Fibroblast of lung (primary cell): ENCODE data around the gene CHIT1. TPM values are rescaled to one million over a fixed set of nuclear protein-coding genes. Genes with fewer than 3 reads are reported as not detected.

Source experiments
- DNase-seq, 2 donors: peaks; one replicate each; pipeline versions ENCODE4 v3.0.0 to v3.0.0-alpha.2; 2010; ENCODE audit warnings: low read depth in 2 of 2
- H2AFZ ChIP-seq: 2 replicates; pipeline ENCODE4 v1.5.1; 2012; ENCODE audit warnings: low read length, control low read depth, inconsistent platforms
- H3K27ac ChIP-seq: 2 replicates; pipeline ENCODE4 v1.5.1; 2011; ENCODE audit warnings: low read length, control low read depth; ENCODE audit not compliant: insufficient read depth
- H3K27me3 ChIP-seq: 2 replicates; pipeline ENCODE4 v1.5.1; 2011; ENCODE audit warnings: mild to moderate bottlenecking, low read length; ENCODE audit not compliant: control insufficient read depth, insufficient read depth
- H3K36me3 ChIP-seq: 2 replicates; pipeline ENCODE4 v1.5.1; 2011; ENCODE audit warnings: low read length; ENCODE audit not compliant: control insufficient read depth, insufficient read depth
- H3K4me1 ChIP-seq: 2 replicates; pipeline ENCODE4 v1.5.1; 2011; ENCODE audit warnings: low read length; ENCODE audit not compliant: control insufficient read depth, insufficient read depth; ENCODE audit errors: extremely low read depth
- H3K4me2 ChIP-seq: 2 replicates; pipeline ENCODE4 v1.5.1; 2011; ENCODE audit warnings: low read length, control low read depth; ENCODE audit not compliant: insufficient read depth; ENCODE audit errors: extremely low read depth
- H3K4me3 ChIP-seq, 4 experiments: fragments of 200-600 bp in 1 of 4; sonication (generic) in 1 of 4; replicated peaks in 1 of 4; 2 replicates each; pipeline ENCODE4 v1.5.1; 2011 to 2016; ENCODE audit warnings: low read length in 4 of 4, low read depth in 3 of 4, mild to moderate bottlenecking in 3 of 4, control low read depth in 2 of 4, inconsistent platforms in 1 of 4, mixed read lengths in 1 of 4; ENCODE audit not compliant: insufficient read depth in 1 of 4; ENCODE audit errors: control extremely low read depth in 1 of 4
- H3K79me2 ChIP-seq: 2 replicates; pipeline ENCODE4 v1.5.1; 2012; ENCODE audit warnings: mild to moderate bottlenecking, low read length, inconsistent platforms; ENCODE audit not compliant: control insufficient read depth, insufficient read depth
- H3K9ac ChIP-seq: 2 replicates; pipeline ENCODE4 v1.5.1; 2011; ENCODE audit warnings: mild to moderate bottlenecking, low read length, control low read depth; ENCODE audit not compliant: insufficient read depth
- H3K9me3 ChIP-seq: 2 replicates; pipeline ENCODE4 v1.5.1; 2012; ENCODE audit warnings: low read depth, low read length; ENCODE audit not compliant: control insufficient read depth, insufficient read depth
- H4K20me1 ChIP-seq: 2 replicates; pipeline ENCODE4 v1.5.1; 2011; ENCODE audit warnings: low read length; ENCODE audit not compliant: control insufficient read depth, insufficient read depth; ENCODE audit errors: extremely low read depth
- CTCF ChIP-seq, 2 donors: IDR thresholded peaks in 1 of 2; conservative IDR thresholded peaks in 1 of 2; 1 replicate in 1 of 2; 2 replicates in 1 of 2; pipeline ENCODE4 v1.5.1; 2011 to 2012; ENCODE audit warnings: low read length in 2 of 2, control low read depth in 1 of 2, inconsistent platforms in 1 of 2, low read depth in 1 of 2, mild to moderate bottlenecking in 1 of 2
- EZH2 ChIP-seq: IDR thresholded peaks from 2 replicates; pipeline ENCODE4 v1.5.1; 2012; ENCODE audit warnings: low read length, control low read depth, mild to moderate bottlenecking; ENCODE audit errors: missing control alignments
- polyA plus RNA-seq, 2 donors: library from polyadenylated mRNA; depleted of rRNA in 1 of 2; stranded (reverse) in 1 of 2; unstranded in 1 of 2; fragments of >200 nt; gene quantifications; 2 replicates each; pipeline ENCODE4 v1.2.1, GENCODE V29; 2011 to 2012; ENCODE audit warnings: missing spikeins in 1 of 2
- total RNA-seq: library from RNA; depleted of rRNA; stranded (reverse); fragments of >200 nt; gene quantifications from 2 replicates; pipeline ENCODE4 v1.2.1, GENCODE V29; 2014

The CHIT1 gene
- total and polyA plus RNA-seq, 2 donors (not counting 1 experiment from before 2014, with no cell fraction given), result not detected

- no peaks in the 10 kb centered on the region for H3K9me3 ChIP-seq
- no peaks in the 10 kb centered on the region for H4K20me1 ChIP-seq
- no peak for DNase-seq
- no peak overlapping the region for H3K9ac ChIP-seq
- no peaks in the 10 kb centered on the region for H3K79me2 ChIP-seq
- no peak overlapping the region for H2AFZ ChIP-seq
- no peak overlapping the region for H3K27ac ChIP-seq
- TF ChIP-seq EZH2, result no peak
- no peak for TF ChIP-seq CTCF (conservative IDR thresholded peaks at IDR 0.05 in 1 of 2, IDR thresholded peaks at IDR 0.05 in 1 of 2; ENCODE audit: low read depth in 1 of 2, low read length in 2 of 2)
- H3K4me3 ChIP-seq, result no peak overlapping the region
- peaks cover 29% of the 10 kb centered on the region for H3K27me3 ChIP-seq
- H3K36me3 ChIP-seq, result no peaks in the 10 kb centered on the region
- no peak overlapping the region for H3K4me2 ChIP-seq
- H3K4me1 ChIP-seq, result no peaks in the 10 kb centered on the region
These were observed 6.3 kb downstream of the CHIT1 start for GRCh38 chr1:203223012-203223775.

- H3K4me3 ChIP-seq, result no peak overlapping the region
- H3K9ac ChIP-seq, result no peak overlapping the region
- no peak for DNase-seq
- TF ChIP-seq CTCF (conservative IDR thresholded peaks at IDR 0.05 in 1 of 2, IDR thresholded peaks at IDR 0.05 in 1 of 2; ENCODE audit: low read depth in 1 of 2, low read length in 2 of 2) (no peak), EZH2 (no peak)
- H3K4me1 ChIP-seq, result no peaks in the 10 kb centered on the region
- no peaks in the 10 kb centered on the region for H4K20me1 ChIP-seq
- H3K9me3 ChIP-seq, result no peaks in the 10 kb centered on the region
- H3K36me3 ChIP-seq, result no peaks in the 10 kb centered on the region
- no peak overlapping the region for H3K4me2 ChIP-seq
- no peak overlapping the region for H3K27ac ChIP-seq
- no peaks in the 10 kb centered on the region for H3K79me2 ChIP-seq
- peaks cover 18% of the 10 kb centered on the region for H3K27me3 ChIP-seq
- H2AFZ ChIP-seq, result no peak overlapping the region
These were observed 9.5 kb downstream of the CHIT1 start for GRCh38 chr1:203219934-203220333.

GRCh38 chr1:203219171-203219570 lies 10.3 kb downstream of the CHIT1 start:
- Histone ChIP-seq H3K4me1 (no peaks in the 10 kb centered on the region), H3K9me3 (no peaks in the 10 kb centered on the region), H3K27me3 (peaks cover 11% of the 10 kb centered on the region), H3K27ac (no peak overlapping the region), H3K36me3 (no peaks in the 10 kb centered on the region), H2AFZ (no peak overlapping the region), H3K9ac (no peak overlapping the region), H3K79me2 (no peaks in the 10 kb centered on the region), H3K4me2 (no peak overlapping the region), H4K20me1 (no peaks in the 10 kb centered on the region), H3K4me3 (no peak overlapping the region)
- no peak for DNase-seq
- no peak for TF ChIP-seq EZH2
- TF ChIP-seq CTCF (conservative IDR thresholded peaks at IDR 0.05 in 1 of 2, IDR thresholded peaks at IDR 0.05 in 1 of 2; ENCODE audit: low read depth in 1 of 2, low read length in 2 of 2), result no peak
